ENCODE data around the gene TLR3. TPM values are rescaled to one million over a fixed set of nuclear protein-coding genes. Genes with fewer than 3 reads are reported as not detected.
A peak's percentile ranks its signal among the peaks of the same experiment; 100 is the strongest.

Gene TLR3
- total RNA-seq, 6 experiments from 2014 or later, result 0.20 to 0.90 (median 0.45) TPM

- peaks cover 5% of the 10 kb centered on the region for H3K27me3 Mint-ChIP-seq (ENCODE audit: insufficient read depth)
- DNase-seq, result no peak
- H3K27ac Mint-ChIP-seq, result no peak overlapping the region
- no peak for TF ChIP-seq CTCF (IDR thresholded peaks at IDR 0.05)
- H3K9me3 Mint-ChIP-seq, result no peaks in the 10 kb centered on the region
- no peaks in the 10 kb centered on the region for H3K36me3 Mint-ChIP-seq (ENCODE audit: low read depth)
- no peak overlapping the region for H3K4me3 Mint-ChIP-seq
- peaks cover 24% of the 10 kb centered on the region for H3K4me1 Mint-ChIP-seq (ENCODE audit: low read depth)
These were observed 3.6 kb downstream of the TLR3 start for GRCh38 chr4:186072516-186072915.

- peaks cover 6% of the 10 kb centered on the region for H3K27me3 Mint-ChIP-seq (ENCODE audit: insufficient read depth)
- DNase-seq, result no peak
- no peak overlapping the region for H3K4me3 Mint-ChIP-seq
- no peak overlapping the region for H3K27ac Mint-ChIP-seq
- peaks cover 9% of the 10 kb centered on the region for H3K4me1 Mint-ChIP-seq (ENCODE audit: low read depth)
- no peak for TF ChIP-seq CTCF (IDR thresholded peaks at IDR 0.05)
- H3K36me3 Mint-ChIP-seq (ENCODE audit: low read depth), result no peaks in the 10 kb centered on the region
- no peaks in the 10 kb centered on the region for H3K9me3 Mint-ChIP-seq
These were observed 5.2 kb downstream of the TLR3 start for GRCh38 chr4:186074189-186074588.

GRCh38 chr4:186078981-186079638 lies 10.2 kb downstream of the TLR3 start:
- Mint-ChIP-seq H3K27me3 (ENCODE audit: insufficient read depth) (peaks cover 15% of the 10 kb centered on the region), H3K36me3 (ENCODE audit: low read depth) (no peaks in the 10 kb centered on the region)

GRCh38 chr4:186079694-186080093 lies 10.7 kb downstream of the TLR3 start:
- Mint-ChIP-seq H3K4me3 (no peak overlapping the region), H3K36me3 (ENCODE audit: low read depth) (no peaks in the 10 kb centered on the region), H3K27me3 (ENCODE audit: insufficient read depth) (peaks cover 15% of the 10 kb centered on the region), H3K9me3 (no peaks in the 10 kb centered on the region), H3K27ac (no peak overlapping the region), H3K4me1 (ENCODE audit: low read depth) (peaks cover 13% of the 10 kb centered on the region)
- TF ChIP-seq CTCF (IDR thresholded peaks at IDR 0.05), result no peak
- DNase-seq, result no peak

More at GRCh38 chr4:186078981-186079638, 10.2 kb downstream of the TLR3 start:
- TF ChIP-seq CTCF (IDR thresholded peaks at IDR 0.05), result no peak
- no peak for DNase-seq
- Mint-ChIP-seq H3K4me3 (no peak overlapping the region), H3K4me1 (ENCODE audit: low read depth) (peaks cover 13% of the 10 kb centered on the region), H3K9me3 (no peaks in the 10 kb centered on the region), H3K27ac (no peak overlapping the region)

- Mint-ChIP-seq H3K9me3 (no peaks in the 10 kb centered on the region), H3K36me3 (ENCODE audit: low read depth) (no peaks in the 10 kb centered on the region), H3K4me1 (ENCODE audit: low read depth) (peaks cover 13% of the 10 kb centered on the region), H3K27ac (no peak overlapping the region), H3K4me3 (peak overlapping the region; percentile 84), H3K27me3 (ENCODE audit: insufficient read depth) (peaks cover 13% of the 10 kb centered on the region)
- DNase-seq, result no peak
- no peak for TF ChIP-seq CTCF (IDR thresholded peaks at IDR 0.05)
These were observed 12.3 kb downstream of the TLR3 start for GRCh38 chr4:186081202-186081807.
